Astrocyte of the cerebellum (primary cell): ENCODE data around the gene WDR76.

Source experiments
- DNase-seq: peaks from one replicate; pipeline ENCODE4 v3.0.0-alpha.2; 2011; ENCODE audit warnings: low read depth
- H3K4me3 ChIP-seq: 2 replicates; pipeline ENCODE4 v1.5.1; 2011; ENCODE audit warnings: mild to moderate bottlenecking, low read depth, low read length, moderate library complexity
- CTCF ChIP-seq: IDR thresholded peaks from 2 replicates; pipeline ENCODE4 v1.5.1; 2012; ENCODE audit warnings: low read length, low read depth, moderate library complexity, mild to moderate bottlenecking; ENCODE audit errors: missing control alignments
- in situ Hi-C: cut with HindIII; loops from 2 replicates; pipeline ENCODE4 v1.10.0; 2017; ENCODE audit warnings: low sequenced_read_pairs

Gene WDR76

GRCh38 chr15:43826508-43827341 lies at the start of gene WDR76:
WDR76 (plus strand) TSS chr15:43827002; CDS start chr15:43827033, 31 bp downstream.
- H3K4me3 ChIP-seq = peak within 1 kb of the TSS; percentile 48
- DNase-seq = peak; percentile 58
- TF ChIP-seq CTCF = no peak
- in situ Hi-C loops = no loop called here

- no peak for DNase-seq
- in situ Hi-C loops = no loop called here
- peak overlapping the region; percentile 52 for H3K4me3 ChIP-seq
- peak; percentile 64 for TF ChIP-seq CTCF
Observed at GRCh38 chr15:43777267-43777914, 49.4 kb upstream of the WDR76 start.

- no peak for DNase-seq
- in situ Hi-C loops = no loop called here
- no peak overlapping the region for H3K4me3 ChIP-seq
Observed at GRCh38 chr15:43779016-43779415, 47.8 kb upstream of the WDR76 start.

GRCh38 chr15:43789409-43789808 lies 37.4 kb upstream of the WDR76 start:
- H3K4me3 ChIP-seq = no peak overlapping the region
- TF ChIP-seq CTCF = no peak
- in situ Hi-C loops = no loop called here
- no peak for DNase-seq

More at GRCh38 chr15:43779016-43779415, 47.8 kb upstream of the WDR76 start:
- no peak for TF ChIP-seq CTCF

GRCh38 chr15:43791993-43792760 lies 34.6 kb upstream of the WDR76 start, which contains the start of gene SERF2:
SERF2 (plus strand) TSS chr15:43792320; CDS start chr15:43792377, 57 bp downstream.
- peak; percentile 98 for DNase-seq
- peak within 1 kb of the TSS; percentile 99 for H3K4me3 ChIP-seq
- no peak for TF ChIP-seq CTCF
- in situ Hi-C loops = no loop called here
